IMR-90 (cell line): Measurements from ENCODE around the gene RASL11A. TPM values are rescaled to one million over a fixed set of nuclear protein-coding genes. Genes with fewer than 3 reads are reported as not detected.

Experiments used
- ATAC-seq: fragments of 200-7000 bp; cut with Tn5 transposase; 2 replicates; pipeline ENCODE4 v1.9.1; 2020; ENCODE audit warnings: low read depth, mild to moderate bottlenecking, moderate library complexity
- BruUV-seq: library from RNA; stranded (reverse); fragments of 400-500 nt; replicated peaks from 2 replicates; lab custom pipeline; 2021; lab: Mats Ljungman, UMichigan
- CTCF ChIA-PET: fragments of 300-600 bp; formaldehyde crosslinking; extraction: SDS; loops from one replicate; lab custom pipeline; 2021; ENCODE audit warnings: antibody characterized with exemption; lab: Yijun Ruan, JAX
- POLR2A ChIA-PET: fragments of 300-600 bp; sonication (Branson Sonifier 250); formaldehyde crosslinking; loops from one replicate; lab custom pipeline; 2022; ENCODE audit warnings: antibody characterized with exemption; ENCODE audit not compliant: unreplicated experiment; lab: Charles Lee
- DNase-seq: peaks from one replicate; pipeline ENCODE4 v3.0.0; 2013
- H2AFZ ChIP-seq: replicated peaks from 2 replicates; pipeline ENCODE3; 2013; ENCODE audit warnings: low read length, mild to moderate bottlenecking; ENCODE audit not compliant: poor library complexity
- H2AK5ac ChIP-seq: 2 replicates; pipeline ENCODE4 v1.6.1; 2013; ENCODE audit warnings: low read depth, low read length, inconsistent platforms
- H2AK9ac ChIP-seq: replicated peaks from 2 replicates; pipeline ENCODE3; 2013; ENCODE audit warnings: mild to moderate bottlenecking, low read depth, low read length, moderate library complexity; ENCODE audit not compliant: poor library complexity
- H2BK120ac ChIP-seq: 2 replicates; pipeline ENCODE4 v1.6.1; 2013; ENCODE audit warnings: low read depth, low read length, inconsistent platforms
- H2BK15ac ChIP-seq: 3 replicates; pipeline ENCODE4 v1.6.1; 2013; ENCODE audit warnings: low read depth, low read length, inconsistent platforms
- H2BK20ac ChIP-seq: 2 replicates; pipeline ENCODE4 v1.6.1; 2013; ENCODE audit warnings: low read depth, mild to moderate bottlenecking, inconsistent platforms, low read length, moderate library complexity
- H2BK5ac ChIP-seq: 2 replicates; pipeline ENCODE4 v1.6.1; 2013; ENCODE audit warnings: mild to moderate bottlenecking, low read depth, low read length, inconsistent platforms; ENCODE audit not compliant: poor library complexity, severe bottlenecking
- H3K14ac ChIP-seq: replicated peaks from 2 replicates; pipeline ENCODE4 v1.6.1; 2013; ENCODE audit warnings: low read depth, low read length, inconsistent platforms
- H3K18ac ChIP-seq: 2 replicates; pipeline ENCODE4 v1.6.1; 2013; ENCODE audit warnings: low read depth, low read length, control low read depth
- H3K23ac ChIP-seq: 2 replicates; pipeline ENCODE4 v1.6.1; 2013; ENCODE audit warnings: low read depth, low read length, inconsistent platforms
- H3K27ac ChIP-seq: 2 replicates; pipeline ENCODE4 v1.5.1; 2013; ENCODE audit warnings: mild to moderate bottlenecking, control low read depth, low read length; ENCODE audit not compliant: insufficient read depth
- H3K27me3 ChIP-seq: 2 replicates; pipeline ENCODE4 v1.6.1; 2013; ENCODE audit warnings: low read length; ENCODE audit not compliant: control insufficient read depth, insufficient read depth
- H3K36me3 ChIP-seq: 2 replicates; pipeline ENCODE4 v1.6.1; 2013; ENCODE audit warnings: low read length, mixed read lengths; ENCODE audit not compliant: control insufficient read depth, insufficient read depth
- H3K4ac ChIP-seq: 2 replicates; pipeline ENCODE4 v1.6.1; 2013; ENCODE audit warnings: low read depth, low read length, inconsistent platforms
- H3K4me1 ChIP-seq: 2 replicates; pipeline ENCODE4 v1.6.1; 2013; ENCODE audit warnings: low read length, mixed read lengths; ENCODE audit not compliant: control insufficient read depth, insufficient read depth
- H3K4me2 ChIP-seq: 2 replicates; pipeline ENCODE4 v1.6.1; 2013; ENCODE audit warnings: low read depth, mild to moderate bottlenecking, control low read depth, low read length, moderate library complexity
- H3K4me3 ChIP-seq: 2 replicates; pipeline ENCODE4 v1.5.1; 2013; ENCODE audit warnings: low read depth, mild to moderate bottlenecking, control low read depth, low read length, moderate library complexity; ENCODE audit not compliant: insufficient read depth
- H3K56ac ChIP-seq: 2 replicates; pipeline ENCODE4 v1.6.1; 2013; ENCODE audit warnings: low read length, inconsistent platforms; ENCODE audit not compliant: insufficient read depth; ENCODE audit errors: extremely low read depth
- H3K79me1 ChIP-seq, 2 experiments: 2 replicates each; pipeline ENCODE4 v1.6.1; 2013; ENCODE audit warnings: low read length in 2 of 2, inconsistent platforms in 1 of 2, low read depth in 1 of 2
- H3K9ac ChIP-seq: 2 replicates; pipeline ENCODE4 v1.6.1; 2013; ENCODE audit warnings: low read depth, low read length, control low read depth
- H3K9me1 ChIP-seq: 2 replicates; pipeline ENCODE4 v1.6.1; 2013; ENCODE audit warnings: low read length, inconsistent platforms; ENCODE audit not compliant: insufficient read depth
- H3K9me3 ChIP-seq: 2 replicates; pipeline ENCODE4 v1.6.1; 2013; ENCODE audit warnings: low read length; ENCODE audit not compliant: control insufficient read depth, insufficient read depth
- H4K20me1 ChIP-seq: 2 replicates; pipeline ENCODE4 v1.6.1; 2013; ENCODE audit warnings: low read length, inconsistent platforms; ENCODE audit not compliant: insufficient read depth
- H4K5ac ChIP-seq: 2 replicates; pipeline ENCODE4 v1.6.1; 2013; ENCODE audit warnings: mild to moderate bottlenecking, low read depth, low read length, control low read depth
- H4K8ac ChIP-seq, 2 experiments: 2 replicates each; pipeline ENCODE4 v1.6.1; 2013; ENCODE audit warnings: low read depth in 2 of 2, low read length in 2 of 2, control low read depth in 1 of 2, inconsistent platforms in 1 of 2
- H4K91ac ChIP-seq: 2 replicates; pipeline ENCODE4 v1.6.1; 2013; ENCODE audit warnings: low read depth, low read length, inconsistent platforms; ENCODE audit not compliant: insufficient read depth
- BHLHE40 ChIP-seq: fragments of 150-350 bp; IDR thresholded peaks from 2 replicates; pipeline ENCODE4 v1.6.1; 2016; ENCODE audit warnings: mild to moderate bottlenecking, low read depth, low read length
- CEBPB ChIP-seq: IDR thresholded peaks from 2 replicates; pipeline ENCODE4 v1.6.1; 2012; ENCODE audit warnings: low read depth, low read length, improper control_type of control experiment
- CHD1 ChIP-seq: IDR thresholded peaks from 2 replicates; pipeline ENCODE4 v1.6.1; 2012; ENCODE audit warnings: low read depth, low read length, improper control_type of control experiment
- FOS ChIP-seq: fragments of 150-350 bp; IDR thresholded peaks from 2 replicates; pipeline ENCODE4 v1.6.1; 2016; ENCODE audit warnings: low read depth, low read length
- MAFK ChIP-seq: IDR thresholded peaks from 2 replicates; pipeline ENCODE4 v1.6.1; 2012; ENCODE audit warnings: low read depth, low read length, improper control_type of control experiment
- MAZ ChIP-seq: IDR thresholded peaks from 2 replicates; pipeline ENCODE4 v1.6.1; 2012; ENCODE audit warnings: low read depth, mild to moderate bottlenecking, low read length, improper control_type of control experiment, moderate library complexity, borderline replicate concordance
- MXI1 ChIP-seq: IDR thresholded peaks from 2 replicates; pipeline ENCODE4 v1.6.1; 2012; ENCODE audit warnings: low read depth, mild to moderate bottlenecking, low read length, moderate library complexity, borderline replicate concordance
- NFE2L2 ChIP-seq: fragments of 150-350 bp; IDR thresholded peaks from 2 replicates; pipeline ENCODE4 v1.6.1; 2016; ENCODE audit warnings: low read depth, mild to moderate bottlenecking, low read length
- POLR2A ChIP-seq: IDR thresholded peaks from 2 replicates; pipeline ENCODE4 v1.6.1; 2012; ENCODE audit warnings: mild to moderate bottlenecking, low read depth, low read length
- RAD21 ChIP-seq: IDR thresholded peaks from 2 replicates; pipeline ENCODE4 v1.6.1; 2012; ENCODE audit warnings: low read length, improper control_type of control experiment
- RCOR1 ChIP-seq: IDR thresholded peaks from 2 replicates; pipeline ENCODE4 v1.6.1; 2012; ENCODE audit warnings: mild to moderate bottlenecking, low read length, improper control_type of control experiment; ENCODE audit not compliant: insufficient replicate concordance
- RFX5 ChIP-seq: IDR thresholded peaks from 2 replicates; pipeline ENCODE4 v1.8.0; 2012; ENCODE audit warnings: low read depth, mild to moderate bottlenecking, low read length, moderate library complexity
- SMC3 ChIP-seq: fragments of 150-350 bp; IDR thresholded peaks from 2 replicates; pipeline ENCODE4 v1.6.1; 2016; ENCODE audit warnings: low read depth, mild to moderate bottlenecking, antibody characterized with exemption, low read length, moderate library complexity
- WGBS, 2 experiments: methylation state at CpG; one replicate each; pipeline versions ENCODE4 v1.1.5 to v1.1.7; 2013; ENCODE audit warnings: missing lambda C conversion rate in 2 of 2; ENCODE audit not compliant: insufficient read length in 1 of 2; ENCODE audit errors: extremely low coverage in 2 of 2; 5-methylcytosine and 5-hydroxymethylcytosine counted together
- dilution Hi-C: fragments of 300-500 bp; cut with HindIII; formaldehyde crosslinking; loops from one replicate; pipeline ENCODE4 v1.14.3; 2018; ENCODE audit warnings: low sequenced_read_pairs; ENCODE audit not compliant: unreplicated experiment
- in situ Hi-C: fragments of 300-500 bp; cut with MboI; formaldehyde crosslinking; loops from 3 replicates; pipeline ENCODE4 v1.14.3; 2019; ENCODE audit warnings: low sequenced_read_pairs, inconsistent platforms, mixed read lengths
- intact Hi-C: fragments of 100-400 bp; cut with micrococcal nuclease; formaldehyde crosslinking; loops from 2 replicates; pipeline ENCODE4 v1.10.0; 2022
- polyA plus RNA-seq, 3 experiments: library from polyadenylated mRNA; depleted of rRNA; stranded (reverse); fragments of >200 nt; gene quantifications; 2 replicates each; pipeline ENCODE4 v1.2.3, GENCODE V29; 2012; ENCODE audit warnings: low replicate concordance in 1 of 3
- total RNA-seq: library from RNA; depleted of rRNA; stranded (reverse); fragments of >200 nt; gene quantifications from 2 replicates; pipeline ENCODE4 v1.2.3, GENCODE V29; 2012
- TF ChIP-seq, protein P1 (sequence below): conservative IDR thresholded peaks from 2 replicates; pipeline ENCODE4 v1.5.1; 2012; ENCODE audit warnings: mild to moderate bottlenecking, low read depth, low read length, improper control_type of control experiment
- TF ChIP-seq, protein P2 (sequence below): fragments of 150-350 bp; IDR thresholded peaks from 2 replicates; pipeline ENCODE4 v1.6.1; 2017; ENCODE audit warnings: mild to moderate bottlenecking, antibody characterized with exemption, low read length, low read depth
- TF ChIP-seq, protein P3 (sequence below): fragments of 150-350 bp; IDR thresholded peaks from 2 replicates; pipeline ENCODE4 v1.6.1; 2016; ENCODE audit warnings: low read depth, mild to moderate bottlenecking, low read length, moderate library complexity, borderline replicate concordance

Gene RASL11A
- total and polyA plus RNA-seq, 2 of the 4 experiments (the other 2 are of a cell fraction): 10.4 to 18.5 TPM

DNA sequence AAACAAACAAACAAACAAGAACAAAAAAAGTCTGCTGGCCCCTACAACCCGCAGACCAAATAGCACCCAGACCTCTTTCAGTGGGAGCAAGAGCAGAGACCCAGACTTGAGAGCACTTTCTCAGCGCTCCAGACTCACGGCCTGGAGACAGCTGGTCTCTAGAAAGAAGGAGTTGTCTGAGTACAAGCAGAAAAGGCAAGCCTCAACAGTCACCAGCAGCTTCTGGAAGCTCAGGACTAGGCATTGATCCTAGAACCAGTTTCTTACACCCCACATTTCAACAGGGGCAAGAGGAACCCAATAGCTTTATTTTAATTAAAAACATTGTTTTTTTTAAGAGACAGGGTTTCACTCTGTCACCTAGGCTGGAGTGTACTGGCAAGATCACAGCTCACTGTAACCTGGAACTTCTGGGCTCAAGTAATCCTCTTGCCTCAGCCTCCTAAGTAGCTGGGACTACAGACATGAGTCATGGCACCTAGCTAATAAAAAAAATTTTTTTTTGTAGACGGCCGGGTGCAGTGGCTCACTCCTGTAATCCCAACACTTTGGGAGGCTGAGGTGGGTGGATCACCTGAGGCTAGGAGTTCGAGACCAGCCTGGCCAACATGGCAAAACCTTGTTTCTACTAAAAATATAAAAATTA, 30.4 kb downstream of the RASL11A start:
- Histone ChIP-seq H3K4ac (no peak overlapping the region), H2BK5ac (no peak overlapping the region), H4K20me1 (no peaks in the 10 kb centered on the region), H2AFZ (no peak overlapping the region), H3K9me1 (0 out of 2 replicates have a peak, but pooled peaks cover 1% of the 10 kb centered on the region), H3K9ac (no peak overlapping the region), H3K4me1 (no peaks in the 10 kb centered on the region), H3K4me3 (no peak overlapping the region), H4K5ac (no peak overlapping the region), H3K27ac (no peak overlapping the region), H3K36me3 (no peaks in the 10 kb centered on the region), H3K23ac (no peak overlapping the region), H2AK5ac (no peak overlapping the region), H2BK120ac (no peak overlapping the region), H4K91ac (no peak overlapping the region), H3K79me1 (no peaks in the 10 kb centered on the region), H2BK15ac (no peak overlapping the region), H3K18ac (no peak overlapping the region), H2BK20ac (no peak overlapping the region), H3K4me2 (no peak overlapping the region), H2AK9ac (no peak overlapping the region), H3K27me3 (peaks cover 30% of the 10 kb centered on the region), H3K14ac (no peak overlapping the region), H3K56ac (no peak overlapping the region), H3K9me3 (peaks cover 3% of the 10 kb centered on the region; the same call in 1 of the 2 replicates), H4K8ac (no peak overlapping the region)
- DNase-seq (no peak), ATAC-seq (no peak)
- no peak for TF ChIP-seq CHD1
- no peak for TF ChIP-seq BHLHE40
- TF ChIP-seq RAD21: no peak
- no peak for TF ChIP-seq MAZ
- TF ChIP-seq, protein P1, sequence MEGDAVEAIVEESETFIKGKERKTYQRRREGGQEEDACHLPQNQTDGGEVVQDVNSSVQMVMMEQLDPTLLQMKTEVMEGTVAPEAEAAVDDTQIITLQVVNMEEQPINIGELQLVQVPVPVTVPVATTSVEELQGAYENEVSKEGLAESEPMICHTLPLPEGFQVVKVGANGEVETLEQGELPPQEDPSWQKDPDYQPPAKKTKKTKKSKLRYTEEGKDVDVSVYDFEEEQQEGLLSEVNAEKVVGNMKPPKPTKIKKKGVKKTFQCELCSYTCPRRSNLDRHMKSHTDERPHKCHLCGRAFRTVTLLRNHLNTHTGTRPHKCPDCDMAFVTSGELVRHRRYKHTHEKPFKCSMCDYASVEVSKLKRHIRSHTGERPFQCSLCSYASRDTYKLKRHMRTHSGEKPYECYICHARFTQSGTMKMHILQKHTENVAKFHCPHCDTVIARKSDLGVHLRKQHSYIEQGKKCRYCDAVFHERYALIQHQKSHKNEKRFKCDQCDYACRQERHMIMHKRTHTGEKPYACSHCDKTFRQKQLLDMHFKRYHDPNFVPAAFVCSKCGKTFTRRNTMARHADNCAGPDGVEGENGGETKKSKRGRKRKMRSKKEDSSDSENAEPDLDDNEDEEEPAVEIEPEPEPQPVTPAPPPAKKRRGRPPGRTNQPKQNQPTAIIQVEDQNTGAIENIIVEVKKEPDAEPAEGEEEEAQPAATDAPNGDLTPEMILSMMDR: no peak
- TF ChIP-seq MAFK: no peak
- no peak for TF ChIP-seq RCOR1
- TF ChIP-seq, protein P2, sequence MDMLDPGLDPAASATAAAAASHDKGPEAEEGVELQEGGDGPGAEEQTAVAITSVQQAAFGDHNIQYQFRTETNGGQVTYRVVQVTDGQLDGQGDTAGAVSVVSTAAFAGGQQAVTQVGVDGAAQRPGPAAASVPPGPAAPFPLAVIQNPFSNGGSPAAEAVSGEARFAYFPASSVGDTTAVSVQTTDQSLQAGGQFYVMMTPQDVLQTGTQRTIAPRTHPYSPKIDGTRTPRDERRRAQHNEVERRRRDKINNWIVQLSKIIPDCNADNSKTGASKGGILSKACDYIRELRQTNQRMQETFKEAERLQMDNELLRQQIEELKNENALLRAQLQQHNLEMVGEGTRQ: no peak
- TF ChIP-seq NFE2L2: no peak
- no peak for TF ChIP-seq MXI1
- TF ChIP-seq CEBPB: no peak
- TF ChIP-seq POLR2A: no peak
- TF ChIP-seq RFX5: no peak
- TF ChIP-seq SMC3: no peak
- TF ChIP-seq FOS: no peak
- TF ChIP-seq, protein P3, sequence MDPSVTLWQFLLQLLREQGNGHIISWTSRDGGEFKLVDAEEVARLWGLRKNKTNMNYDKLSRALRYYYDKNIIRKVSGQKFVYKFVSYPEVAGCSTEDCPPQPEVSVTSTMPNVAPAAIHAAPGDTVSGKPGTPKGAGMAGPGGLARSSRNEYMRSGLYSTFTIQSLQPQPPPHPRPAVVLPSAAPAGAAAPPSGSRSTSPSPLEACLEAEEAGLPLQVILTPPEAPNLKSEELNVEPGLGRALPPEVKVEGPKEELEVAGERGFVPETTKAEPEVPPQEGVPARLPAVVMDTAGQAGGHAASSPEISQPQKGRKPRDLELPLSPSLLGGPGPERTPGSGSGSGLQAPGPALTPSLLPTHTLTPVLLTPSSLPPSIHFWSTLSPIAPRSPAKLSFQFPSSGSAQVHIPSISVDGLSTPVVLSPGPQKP: no peak
- dilution Hi-C loops: no loop called here
- no TSS peak for BruUV-seq
- in situ Hi-C loops: no loop called here
- CTCF ChIA-PET: interaction anchor here (0.6 kb wide), 1 partner anchor 8 kb away, joined by 6 read pairs; no protein-coding TSS in a partner anchor
- POLR2A ChIA-PET: no interaction called here
- intact Hi-C loops: no loop called here
- WGBS, 2 experiments: no CpG with 5 or more reads among the region's 6 CpGs
